Activated T-helper 2 cell treated with anti-CD3 and anti-CD28 coated beads, Interferon-gamma antibody, Interleukin-2, Interleukin-4, amounts not matched to agents 10 μg/mL and 5 μg/mL and 100 μg/mL, durations not matched to agents 14 hours and 24 hours and 36 hours (primary cell): Measurements from ENCODE around the gene SGPL1. TPM values are rescaled to one million over a fixed set of nuclear protein-coding genes. Genes with fewer than 3 reads are reported as not detected.

Source experiments
- DNase-seq: peaks from one replicate; pipeline ENCODE4 v3.0.0; 2021; ENCODE audit warnings: low spot score
- H3K27ac Mint-ChIP-seq: one replicate; pipeline ENCODE4 v1.8.0; 2021; ENCODE audit warnings: mixed read lengths
- H3K27me3 Mint-ChIP-seq: one replicate; pipeline ENCODE4 v1.8.0; 2021; ENCODE audit warnings: low read depth, mixed read lengths
- H3K36me3 Mint-ChIP-seq: one replicate; pipeline ENCODE4 v1.8.0; 2021; ENCODE audit warnings: low read depth, mixed read lengths
- H3K4me1 Mint-ChIP-seq: one replicate; pipeline ENCODE4 v1.8.0; 2021; ENCODE audit warnings: low read depth, mixed read lengths
- H3K4me3 Mint-ChIP-seq: one replicate; pipeline ENCODE4 v1.8.0; 2021; ENCODE audit warnings: low read depth, mild to moderate bottlenecking, moderate library complexity, mixed read lengths
- H3K9me3 Mint-ChIP-seq: one replicate; pipeline ENCODE4 v1.8.0; 2021; ENCODE audit warnings: mixed read lengths
- intact Hi-C: fragments of 100-400 bp; cut with micrococcal nuclease; formaldehyde crosslinking; loops from one replicate; pipeline ENCODE4 v1.15.1; 2023
- total RNA-seq: library from RNA; stranded (reverse); gene quantifications from 2 replicates; pipeline ENCODE4 v1.2.3, GENCODE V29; 2022

The SGPL1 gene
- total RNA-seq, 1 donor from 2014 or later: 124 TPM

- intact Hi-C loops: loop anchor here (10.0 kb wide), 1 partner anchor 381 kb away; no protein-coding TSS in a partner anchor
- no peak overlapping the region for H3K4me3 Mint-ChIP-seq
- no peak for DNase-seq
- H3K27me3 Mint-ChIP-seq: peaks cover 2% of the 10 kb centered on the region
- H3K36me3 Mint-ChIP-seq: no peaks in the 10 kb centered on the region
- no peaks in the 10 kb centered on the region for H3K4me1 Mint-ChIP-seq
- no peaks in the 10 kb centered on the region for H3K9me3 Mint-ChIP-seq
- no peak overlapping the region for H3K27ac Mint-ChIP-seq
These were observed 87.6 kb downstream of the SGPL1 start for GRCh38 chr10:70903262-70903921.

GRCh38 chr10:70905071-70906021 is 89.6 kb downstream of the SGPL1 start:
- DNase-seq: no peak
- no peak overlapping the region for H3K27ac Mint-ChIP-seq
- H3K4me3 Mint-ChIP-seq: no peak overlapping the region
- no peaks in the 10 kb centered on the region for H3K4me1 Mint-ChIP-seq
- no peaks in the 10 kb centered on the region for H3K36me3 Mint-ChIP-seq
- no peaks in the 10 kb centered on the region for H3K9me3 Mint-ChIP-seq
- H3K27me3 Mint-ChIP-seq: no peaks in the 10 kb centered on the region
- intact Hi-C loops: loop anchor here (10.0 kb wide), 1 partner anchor 379 kb away; no protein-coding TSS in a partner anchor

DNA sequence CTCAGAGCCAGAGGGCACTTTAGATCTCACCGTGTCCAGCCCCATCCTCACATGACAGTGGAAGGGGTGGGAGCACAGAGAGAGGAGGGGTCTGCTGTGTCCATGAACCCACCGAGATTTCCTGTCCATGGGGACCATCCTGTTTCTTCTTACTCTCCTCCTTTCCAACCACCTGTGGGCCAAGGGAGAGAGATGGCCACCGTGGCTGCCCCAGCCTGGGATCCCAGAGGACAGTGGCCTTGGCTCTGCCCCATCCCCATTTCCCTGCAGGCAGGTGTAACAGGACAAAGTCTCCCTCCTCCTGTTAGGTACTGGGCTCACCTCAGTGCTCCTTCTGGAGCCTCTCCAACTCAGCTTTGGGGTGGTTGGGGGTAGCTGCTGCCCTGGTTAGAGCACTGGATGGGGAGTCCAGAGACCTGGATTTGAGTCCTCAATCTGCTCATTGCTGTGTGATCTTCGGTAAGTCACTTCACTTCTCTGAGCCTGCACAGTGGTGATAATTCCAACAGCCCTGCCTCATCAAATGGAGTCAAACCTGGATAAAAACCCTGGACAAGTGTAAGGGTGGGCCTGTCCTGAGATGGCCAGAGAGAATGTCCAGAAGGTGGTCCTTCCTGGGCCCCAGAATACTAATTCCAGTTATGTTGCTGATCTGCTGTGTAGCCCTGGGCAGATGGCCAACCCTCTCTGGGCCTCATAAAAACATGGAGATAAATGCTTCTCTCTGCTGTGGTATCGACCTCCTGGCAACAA is 90.5 kb downstream of the SGPL1 start:
- intact Hi-C loops: loop anchor here (10.0 kb wide), 1 partner anchor 379 kb away; no protein-coding TSS in a partner anchor
- DNase-seq: no peak
- Mint-ChIP-seq H3K27me3 (no peaks in the 10 kb centered on the region), H3K4me3 (no peak overlapping the region), H3K36me3 (no peaks in the 10 kb centered on the region), H3K4me1 (no peaks in the 10 kb centered on the region), H3K27ac (no peak overlapping the region), H3K9me3 (no peaks in the 10 kb centered on the region)

- intact Hi-C loops: loop anchor here (10.0 kb wide), 1 partner anchor 378 kb away; no protein-coding TSS in a partner anchor
These were observed 91.3 kb downstream of the SGPL1 start for GRCh38 chr10:70906953-70907636.

DNA sequence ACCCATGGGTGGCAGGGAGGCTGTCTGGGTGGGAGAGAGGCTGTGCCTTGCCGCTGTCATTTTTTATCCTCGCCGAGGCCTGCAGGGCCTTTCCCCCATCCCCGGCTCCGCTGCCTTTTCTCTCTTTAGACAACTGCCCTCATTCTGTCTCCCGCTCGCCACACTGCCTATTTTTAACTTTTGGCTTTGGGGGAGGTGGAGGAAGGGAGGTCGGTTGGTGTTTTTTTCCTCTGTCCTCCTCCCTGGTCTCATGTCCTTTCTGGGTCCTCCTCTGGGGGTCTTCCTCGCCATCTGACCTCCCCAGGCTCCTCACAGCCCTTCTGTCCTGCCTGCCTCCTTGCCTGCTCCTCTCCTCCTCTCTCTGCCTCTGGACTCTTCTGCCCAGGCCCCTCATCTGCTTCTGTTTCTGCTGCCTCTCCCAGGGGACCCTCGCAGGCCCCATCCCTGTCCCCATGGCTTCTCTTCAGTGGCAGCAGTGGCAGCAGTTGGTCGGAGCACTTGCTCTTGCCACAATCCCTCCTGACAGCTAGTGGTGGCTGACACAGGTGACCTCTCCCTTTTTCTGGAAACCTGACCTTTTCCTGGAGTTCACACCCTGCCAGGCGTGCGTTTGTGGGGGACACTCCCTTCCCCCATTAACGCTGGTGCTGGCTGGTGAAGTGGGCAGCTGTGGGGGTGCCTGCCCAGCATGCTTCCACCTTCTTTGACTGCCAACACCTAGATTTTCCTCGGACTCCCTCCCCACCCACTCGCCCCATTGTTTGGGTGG is 92.1 kb downstream of the SGPL1 start:
- intact Hi-C loops: loop anchor here (10.0 kb wide), 1 partner anchor 377 kb away; no protein-coding TSS in a partner anchor
- Mint-ChIP-seq H3K27me3 (no peaks in the 10 kb centered on the region), H3K27ac (no peak overlapping the region), H3K9me3 (no peaks in the 10 kb centered on the region), H3K36me3 (no peaks in the 10 kb centered on the region), H3K4me3 (no peak overlapping the region), H3K4me1 (no peaks in the 10 kb centered on the region)
- DNase-seq: no peak

More at GRCh38 chr10:70906953-70907636, 91.3 kb downstream of the SGPL1 start:
- Mint-ChIP-seq H3K36me3 (no peaks in the 10 kb centered on the region), H3K9me3 (no peaks in the 10 kb centered on the region), H3K27me3 (no peaks in the 10 kb centered on the region), H3K27ac (no peak overlapping the region), H3K4me1 (no peaks in the 10 kb centered on the region), H3K4me3 (no peak overlapping the region)
- no peak for DNase-seq

DNA sequence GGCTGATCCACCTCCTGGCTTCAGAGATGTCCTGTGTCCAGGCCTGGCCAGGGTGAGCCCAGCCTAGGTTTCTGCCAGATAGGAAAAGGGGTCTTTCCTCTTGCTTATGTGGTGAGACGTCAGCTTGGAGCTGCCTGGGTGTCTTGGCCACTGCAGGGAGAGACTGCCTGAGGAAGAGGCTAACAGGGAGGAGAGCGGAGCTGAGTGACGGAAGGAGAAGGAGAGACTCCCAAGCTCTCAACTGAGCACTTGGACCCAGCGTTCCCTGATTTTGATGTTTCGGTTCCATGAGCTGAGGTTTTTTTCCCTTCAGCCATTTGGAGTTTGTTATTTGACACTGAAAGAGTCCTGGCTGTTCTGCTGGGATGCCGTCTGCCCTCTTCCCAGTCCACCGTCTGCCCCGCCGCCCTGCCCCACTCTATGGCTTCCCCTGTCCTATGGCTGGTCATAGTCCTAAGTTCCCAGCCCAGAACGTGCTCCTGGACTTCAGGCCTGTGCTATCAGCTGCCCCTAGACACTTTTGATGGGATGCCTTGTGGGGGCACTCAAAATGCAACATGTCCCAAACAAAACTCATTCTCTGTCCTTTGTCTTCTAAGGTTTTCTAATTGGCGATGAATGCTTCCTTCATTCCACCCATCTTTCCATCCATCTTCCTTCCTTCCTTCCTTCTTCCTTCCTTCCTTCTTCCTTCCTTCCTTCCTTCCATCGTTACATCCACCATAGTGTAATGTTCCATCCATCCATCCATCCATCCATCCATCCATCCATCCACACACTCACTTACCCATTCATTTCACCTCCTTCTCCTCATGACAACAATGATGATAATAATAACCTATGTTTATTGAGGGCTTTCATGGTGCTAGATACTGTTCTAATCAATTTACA is 92.9 kb downstream of the SGPL1 start:
- H3K36me3 Mint-ChIP-seq: no peaks in the 10 kb centered on the region
- no peaks in the 10 kb centered on the region for H3K27me3 Mint-ChIP-seq
- intact Hi-C loops: loop anchor here (10.0 kb wide), 1 partner anchor 376 kb away; no protein-coding TSS in a partner anchor
- H3K9me3 Mint-ChIP-seq: no peaks in the 10 kb centered on the region
- H3K4me3 Mint-ChIP-seq: no peak overlapping the region
- DNase-seq: no peak
- no peak overlapping the region for H3K27ac Mint-ChIP-seq
- H3K4me1 Mint-ChIP-seq: no peaks in the 10 kb centered on the region

GRCh38 chr10:70909326-70909935 is 93.7 kb downstream of the SGPL1 start:
- no peak for DNase-seq
- no peaks in the 10 kb centered on the region for H3K27me3 Mint-ChIP-seq
- H3K9me3 Mint-ChIP-seq: no peaks in the 10 kb centered on the region
- H3K36me3 Mint-ChIP-seq: no peaks in the 10 kb centered on the region
- intact Hi-C loops: loop anchor here (10.0 kb wide), 1 partner anchor 375 kb away; no protein-coding TSS in a partner anchor
- H3K4me3 Mint-ChIP-seq: no peak overlapping the region
- no peaks in the 10 kb centered on the region for H3K4me1 Mint-ChIP-seq
- no peak overlapping the region for H3K27ac Mint-ChIP-seq

- Mint-ChIP-seq H3K9me3 (no peaks in the 10 kb centered on the region), H3K27ac (no peak overlapping the region), H3K36me3 (no peaks in the 10 kb centered on the region), H3K4me1 (no peaks in the 10 kb centered on the region), H3K4me3 (no peak overlapping the region), H3K27me3 (no peaks in the 10 kb centered on the region)
- no peak for DNase-seq
- intact Hi-C loops: no loop called here
These were observed 95.0 kb downstream of the SGPL1 start for GRCh38 chr10:70910486-70911341.

GRCh38 chr10:70911386-70911785 is 95.6 kb downstream of the SGPL1 start:
- no peaks in the 10 kb centered on the region for H3K9me3 Mint-ChIP-seq
- intact Hi-C loops: no loop called here
- no peak overlapping the region for H3K4me3 Mint-ChIP-seq
- no peaks in the 10 kb centered on the region for H3K4me1 Mint-ChIP-seq
- no peak overlapping the region for H3K27ac Mint-ChIP-seq
- DNase-seq: no peak
- H3K36me3 Mint-ChIP-seq: no peaks in the 10 kb centered on the region
- H3K27me3 Mint-ChIP-seq: no peaks in the 10 kb centered on the region

GRCh38 chr10:70912556-70912955 is 96.8 kb downstream of the SGPL1 start:
- intact Hi-C loops: no loop called here
- no peaks in the 10 kb centered on the region for H3K36me3 Mint-ChIP-seq
- no peaks in the 10 kb centered on the region for H3K27me3 Mint-ChIP-seq
- H3K4me1 Mint-ChIP-seq: no peaks in the 10 kb centered on the region
- H3K27ac Mint-ChIP-seq: no peak overlapping the region
- no peak for DNase-seq
- H3K9me3 Mint-ChIP-seq: no peaks in the 10 kb centered on the region
- H3K4me3 Mint-ChIP-seq: no peak overlapping the region
